Inflammatory macrophage (primary cell): ENCODE data around the gene SMIM14.
A peak's percentile ranks its signal among the peaks of the same experiment; 100 is the strongest.
"Not testable (repeated sequence)": the region's sequence is repeated elsewhere in the genome, so short reads cannot be mapped to it uniquely, and the experiment has no call there.

Source experiments
- DNase-seq, 2 donors: peaks; one replicate each; pipeline ENCODE4 v3.0.0-alpha.2; 2020 to 2022

The SMIM14 gene

DNA sequence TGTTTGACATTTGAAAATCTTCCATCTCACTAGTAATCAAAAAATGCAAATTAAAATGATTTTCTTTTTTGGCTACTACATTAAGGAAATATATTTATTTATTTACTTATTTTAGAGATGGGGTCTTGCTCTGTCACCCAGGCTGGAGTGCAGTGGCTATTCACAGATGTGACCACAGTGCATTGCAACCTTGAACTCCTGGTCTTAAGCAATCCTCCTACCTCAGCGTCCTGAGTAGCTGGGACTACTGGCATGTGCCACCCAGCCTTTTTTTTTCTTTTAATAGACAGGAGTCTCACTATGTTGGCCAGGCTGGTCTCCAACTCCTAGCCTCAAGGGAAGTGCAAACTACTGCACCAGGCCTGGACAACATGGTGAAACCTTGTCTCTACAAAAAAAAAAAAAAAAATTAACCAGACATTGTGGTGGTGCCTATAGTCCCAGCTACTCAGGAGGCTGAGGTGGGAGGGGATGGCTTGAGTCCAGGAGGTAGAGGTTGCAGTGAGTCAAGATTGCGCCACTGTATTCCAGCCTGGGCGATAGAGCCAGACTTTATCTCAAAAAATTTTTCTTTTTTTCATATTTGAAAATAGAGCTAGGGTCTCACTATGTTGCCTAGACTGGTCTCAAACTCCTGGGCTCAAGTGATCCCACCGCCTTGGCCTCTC, 4.4 kb upstream of the SMIM14 start:
- peak in 1 of 2 donors; percentile 24 for DNase-seq

DNA sequence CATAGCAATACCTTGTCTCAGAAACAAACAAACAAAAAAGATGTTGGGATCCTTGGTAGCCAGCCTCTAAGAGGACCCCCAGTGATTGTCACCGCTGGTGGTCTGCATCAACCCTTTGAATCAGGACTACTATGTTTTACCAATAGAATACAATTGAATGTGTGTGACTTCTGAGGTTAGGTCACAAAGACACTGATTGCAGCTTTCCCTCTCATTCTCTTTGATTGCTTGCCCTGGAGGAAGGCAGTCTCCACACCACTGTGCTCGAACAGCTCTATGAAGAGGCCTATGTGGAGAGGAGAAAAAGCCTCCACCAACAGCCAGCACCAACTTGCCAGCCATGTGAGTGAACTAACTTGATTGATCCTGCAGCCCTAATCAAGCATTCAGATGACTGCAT, 2.8 kb upstream of the SMIM14 start:
- no peak for DNase-seq

- peak; percentile 54 to 64 for DNase-seq
These were observed 895 bp downstream of the SMIM14 start for GRCh38 chr4:39637586-39638353.

DNA sequence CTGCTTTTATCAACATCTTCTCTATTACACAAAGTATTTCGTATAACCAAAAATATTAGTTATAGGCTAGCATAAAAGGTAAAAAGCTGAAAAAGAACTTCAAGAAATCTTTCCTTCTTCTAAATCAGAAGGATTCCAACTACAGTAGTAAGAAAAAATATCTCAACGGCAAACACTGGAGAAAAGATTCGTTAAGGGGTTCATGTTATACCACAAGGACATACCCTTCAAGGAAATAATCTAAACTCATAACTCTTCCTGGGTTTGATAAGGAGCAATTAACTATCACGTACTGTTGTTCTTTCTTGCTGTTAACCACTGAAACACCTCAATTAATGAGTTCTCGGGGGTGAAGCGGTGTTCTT, 1.5 kb downstream of the SMIM14 start:
- DNase-seq = no peak

DNA sequence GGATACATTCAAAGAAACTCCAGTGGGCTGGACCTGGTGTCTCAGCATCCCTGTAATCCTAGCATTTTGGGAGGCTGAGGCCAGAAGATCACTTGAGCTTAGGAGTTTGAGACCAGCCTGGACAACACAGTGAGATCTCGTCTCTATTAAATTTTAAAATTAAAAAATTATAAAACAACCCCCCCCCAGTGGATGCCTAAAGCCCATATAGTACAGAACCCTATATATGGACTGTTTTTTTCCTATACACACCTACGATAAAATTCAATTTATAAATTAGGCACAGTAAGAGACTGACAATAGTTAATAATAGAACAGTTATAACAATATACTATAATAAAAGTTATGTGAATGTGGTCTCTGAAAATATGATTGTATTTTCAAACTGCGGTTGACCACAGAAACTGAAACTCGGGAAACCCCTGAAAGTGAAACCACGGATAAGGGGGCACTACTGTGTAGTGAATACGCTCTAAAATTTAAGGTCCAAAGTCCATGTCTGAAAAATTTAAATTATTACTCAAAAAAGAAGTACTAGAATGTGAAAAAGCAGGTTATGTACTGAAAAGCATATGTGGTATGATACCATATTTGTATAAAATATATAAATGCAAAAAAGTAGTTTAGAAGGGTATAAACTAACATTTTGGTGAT, 2.0 kb downstream of the SMIM14 start:
- peak in 1 of 2 donors; percentile 34 for DNase-seq

DNA sequence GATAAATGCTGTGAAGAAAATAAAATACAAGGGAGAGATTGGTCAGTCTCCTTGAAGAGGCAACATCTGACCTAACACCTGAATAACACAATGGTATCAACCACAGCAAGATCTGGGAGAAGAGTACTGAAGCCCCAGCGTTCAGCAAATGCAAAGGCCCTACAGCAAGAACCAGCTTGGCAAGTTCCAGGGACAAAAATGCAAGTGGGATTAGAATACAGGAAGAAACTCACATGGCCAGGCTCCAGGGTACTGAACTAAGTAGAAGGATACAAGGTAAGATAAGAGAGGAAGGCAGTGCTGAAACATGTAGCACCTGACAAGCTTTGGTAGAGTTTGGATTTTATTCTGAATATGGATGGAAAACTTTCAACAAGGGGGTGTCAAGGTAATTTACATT, 3.6 kb downstream of the SMIM14 start:
- DNase-seq = no peak

- no peak for DNase-seq
These were observed 7.0 kb downstream of the SMIM14 start for GRCh38 chr4:39631700-39632079.

- no peak for DNase-seq
These were observed 11.3 kb downstream of the SMIM14 start for GRCh38 chr4:39627413-39627812.

- no peak for DNase-seq
These were observed 11.8 kb downstream of the SMIM14 start for GRCh38 chr4:39626913-39627312.

DNA sequence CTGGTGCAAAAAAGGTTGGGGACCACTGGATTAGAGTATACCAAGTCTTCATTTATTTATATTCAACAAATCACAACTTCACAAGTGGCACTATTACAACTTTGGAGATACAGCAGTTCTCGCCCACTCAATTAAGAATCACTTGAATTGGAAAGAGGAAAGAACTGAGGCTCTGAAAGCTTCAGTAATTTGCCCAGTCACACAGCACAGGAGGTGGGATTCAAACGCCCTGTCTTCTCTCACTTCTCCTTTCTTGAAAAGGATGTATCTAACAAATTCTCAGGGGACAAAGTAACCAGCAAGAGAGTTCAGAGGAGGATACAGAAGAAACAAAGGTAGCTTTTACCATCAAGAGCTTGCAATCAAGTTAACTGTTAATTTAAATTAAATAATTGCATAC, 12.4 kb downstream of the SMIM14 start:
- DNase-seq = peak; percentile 79 to 81

DNA sequence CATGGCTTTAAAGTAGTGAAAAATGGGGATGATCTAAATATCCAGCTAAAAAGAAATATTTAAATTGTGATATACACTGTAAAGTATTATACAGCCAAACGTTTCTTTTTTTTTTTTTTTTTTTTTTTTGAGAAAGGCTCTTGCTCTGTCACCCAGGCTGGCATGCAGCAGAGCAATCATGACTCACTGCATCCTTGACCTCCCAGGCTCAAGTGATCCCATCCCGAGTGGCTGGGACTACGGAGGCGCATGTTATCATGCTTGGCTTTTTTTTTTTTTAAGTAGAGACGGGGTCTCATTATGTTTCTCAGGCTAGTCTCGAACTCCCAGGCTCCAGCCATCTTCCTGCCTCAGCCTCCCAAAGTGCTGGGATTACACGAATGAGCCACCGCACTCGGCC, 17.1 kb downstream of the SMIM14 start:
- peak; percentile 20 to 76 for DNase-seq

GRCh38 chr4:39620551-39621313, 17.9 kb downstream of the SMIM14 start:
- no peak for DNase-seq

DNA sequence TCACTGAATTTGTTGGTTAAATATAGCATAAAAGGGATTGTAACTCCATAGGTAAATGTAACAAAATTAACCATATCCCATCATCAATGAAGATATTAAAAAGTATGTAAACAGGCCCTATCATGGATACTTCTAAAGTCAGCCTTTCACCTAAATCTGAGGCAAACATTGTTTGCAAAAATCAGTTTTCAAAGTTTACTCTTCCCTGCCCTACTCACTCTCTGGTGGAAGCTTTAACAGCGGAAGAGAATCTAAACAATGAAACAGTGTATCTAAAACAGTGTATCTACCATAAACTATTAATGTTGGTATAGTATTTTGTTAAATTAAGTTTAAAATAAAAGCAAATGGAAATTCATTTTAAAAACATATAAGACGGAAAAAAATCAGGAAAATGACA, 21.1 kb downstream of the SMIM14 start:
- no peak for DNase-seq

DNA sequence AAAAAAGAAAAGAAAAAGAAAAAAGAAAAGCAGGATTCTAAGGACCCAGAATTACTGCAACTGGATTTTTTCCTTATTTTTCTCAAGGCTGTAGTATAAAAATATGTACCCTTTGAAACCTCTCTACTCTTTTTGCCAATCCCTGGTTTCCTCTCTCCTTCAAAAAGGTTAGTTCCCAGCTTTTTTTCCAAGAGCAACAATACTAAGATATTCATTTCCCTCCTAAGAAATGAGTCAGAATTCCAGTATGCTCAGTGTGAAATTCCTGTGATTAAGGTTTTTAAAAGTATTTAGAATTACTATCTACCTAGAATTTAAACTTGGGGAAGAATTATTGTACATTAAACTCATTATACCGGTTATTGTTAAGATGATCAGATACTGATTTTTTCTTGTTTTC, 22.0 kb downstream of the SMIM14 start:
- DNase-seq = no peak

- DNase-seq = not testable (repeated sequence)
These were observed 22.6 kb downstream of the SMIM14 start for GRCh38 chr4:39616112-39616511.

- no peak for DNase-seq
These were observed 24.0 kb downstream of the SMIM14 start for GRCh38 chr4:39614487-39615162.

GRCh38 chr4:39613093-39613656, 25.5 kb downstream of the SMIM14 start:
- no peak for DNase-seq

DNA sequence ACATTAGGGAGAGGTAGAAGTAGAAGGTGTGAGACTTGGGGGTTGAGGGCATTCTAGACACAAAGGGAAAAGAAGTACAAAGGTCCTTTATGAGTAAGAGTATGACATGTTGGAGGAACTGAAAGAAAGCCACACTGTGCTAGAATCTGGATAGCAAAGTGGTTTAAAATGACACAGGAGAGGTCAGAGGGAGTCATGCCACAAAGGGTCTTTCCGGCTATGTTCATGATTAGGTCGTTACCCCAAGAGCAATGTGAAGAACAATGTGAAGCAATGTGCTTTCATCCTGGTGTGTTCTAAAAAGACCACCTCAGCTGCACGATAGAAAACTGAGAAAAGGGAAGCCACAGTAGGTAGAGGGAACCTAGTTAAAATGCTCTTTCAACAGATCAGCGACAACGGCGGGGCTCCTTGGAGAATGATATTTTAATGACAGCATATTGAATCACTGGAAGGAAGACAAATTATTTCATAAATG, 29.2 kb downstream of the SMIM14 start:
- peak; percentile 66 to 67 for DNase-seq

DNA sequence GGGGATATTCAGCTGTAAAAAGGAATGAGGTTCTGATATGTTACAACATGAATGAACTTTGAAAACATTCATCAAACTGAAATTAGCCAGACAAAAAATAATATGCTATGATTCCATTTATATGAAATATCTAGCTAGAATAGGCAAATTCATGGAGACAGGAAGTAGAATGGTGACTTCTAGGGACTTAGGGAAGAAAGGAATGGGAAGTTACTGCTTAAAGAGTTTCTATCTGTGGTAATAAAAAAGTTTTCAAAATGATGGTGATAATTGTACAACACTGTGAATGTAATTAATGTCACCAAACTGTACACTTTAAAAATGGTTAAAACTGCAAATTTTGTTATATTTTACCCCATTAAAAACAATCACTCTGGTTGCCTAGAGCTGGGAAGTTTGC, 30.2 kb downstream of the SMIM14 start:
- peak in 1 of 2 donors; percentile 54 for DNase-seq

GRCh38 chr4:39606747-39607146, 31.9 kb downstream of the SMIM14 start:
- no peak for DNase-seq

DNA sequence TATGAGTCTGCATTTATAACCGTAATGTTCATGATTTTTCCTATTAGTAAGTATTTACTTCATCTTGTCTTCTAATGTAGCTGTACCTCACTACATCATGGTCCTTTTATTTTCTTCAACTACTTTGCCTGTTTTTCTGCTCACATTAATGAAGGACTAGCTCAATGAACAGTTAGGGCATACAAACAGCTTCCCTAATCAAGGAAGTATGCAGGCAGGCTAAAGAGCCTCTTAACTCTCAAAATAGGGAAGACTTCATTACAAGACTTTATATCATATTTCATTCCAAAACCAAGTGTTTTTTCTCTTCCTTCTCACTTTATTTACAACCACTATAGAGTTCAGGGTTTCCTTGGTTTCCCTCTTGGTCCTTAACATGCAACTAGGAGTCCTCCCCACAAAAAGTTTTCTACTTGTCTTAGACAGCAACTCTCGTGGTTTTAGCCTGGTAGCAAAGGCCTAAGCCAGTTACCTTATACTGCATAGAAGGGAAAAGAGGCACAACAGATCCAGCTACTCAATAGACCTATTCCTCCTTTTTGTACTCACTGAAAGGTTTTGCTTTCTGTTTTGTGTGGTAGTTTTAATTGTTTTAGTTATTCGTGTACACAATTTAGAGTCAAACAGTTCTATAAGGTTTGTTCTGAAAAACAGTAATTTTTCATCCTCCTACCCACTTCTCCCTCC, 40.8 kb downstream of the SMIM14 start:
- DNase-seq = no peak
